Astrocyte (in vitro differentiated cells and primary cell): ENCODE measurements around the gene CCDC30. TPM values are rescaled to one million over a fixed set of nuclear protein-coding genes. Genes with fewer than 3 reads are reported as not detected.
A peak's percentile ranks its signal among the peaks of the same experiment; 100 is the strongest.
"Not testable (repeated sequence)": the region's sequence is repeated elsewhere in the genome, so short reads cannot be mapped to it uniquely, and the experiment has no call there.

Source experiments
- DNase-seq: peaks from one replicate; pipeline ENCODE4 v3.0.0-alpha.2; 2010; ENCODE audit warnings: low read depth
- FAIRE-seq: peaks from 2 replicates; lab custom pipeline; 2011; peaks lifted over from hg19 to GRCh38; lab: Jason Lieb, UNC
- H2AFZ ChIP-seq: 2 replicates; pipeline ENCODE4 v1.6.0; 2012; ENCODE audit warnings: low read depth, low read length, inconsistent platforms
- H3K27ac ChIP-seq: 2 replicates; pipeline ENCODE4 v1.5.1; 2011; ENCODE audit warnings: low read depth, low read length, inconsistent platforms
- H3K27me3 ChIP-seq: 2 replicates; pipeline ENCODE4 v1.6.0; 2011; ENCODE audit warnings: low read length, inconsistent platforms; ENCODE audit not compliant: insufficient read depth
- H3K36me3 ChIP-seq: 2 replicates; pipeline ENCODE4 v1.5.1; 2011; ENCODE audit warnings: low read length, inconsistent platforms; ENCODE audit not compliant: insufficient read depth
- H3K4me1 ChIP-seq: 2 replicates; pipeline ENCODE4 v1.5.1; 2011; ENCODE audit warnings: low read length, inconsistent platforms; ENCODE audit not compliant: insufficient read depth
- H3K4me2 ChIP-seq: 2 replicates; pipeline ENCODE4 v1.6.0; 2012; ENCODE audit warnings: low read length, inconsistent platforms
- H3K4me3 ChIP-seq: 2 replicates; pipeline ENCODE4 v1.5.1; 2011; ENCODE audit warnings: low read depth, mild to moderate bottlenecking, low read length, inconsistent platforms; ENCODE audit not compliant: insufficient read depth
- H3K79me2 ChIP-seq: 2 replicates; pipeline ENCODE4 v1.6.0; 2012; ENCODE audit warnings: mild to moderate bottlenecking, low read length, inconsistent platforms; ENCODE audit not compliant: insufficient read depth
- H3K9ac ChIP-seq: 2 replicates; pipeline ENCODE4 v1.6.0; 2012; ENCODE audit warnings: mild to moderate bottlenecking, low read length, inconsistent platforms
- H3K9me3 ChIP-seq: 2 replicates; pipeline ENCODE4 v1.5.1; 2012; ENCODE audit warnings: low read depth, mild to moderate bottlenecking, low read length, inconsistent platforms; ENCODE audit not compliant: insufficient read depth
- H4K20me1 ChIP-seq: 2 replicates; pipeline ENCODE4 v1.6.0; 2012; ENCODE audit warnings: low read length, inconsistent platforms; ENCODE audit not compliant: insufficient read depth
- H3K27ac Mint-ChIP-seq: one replicate; pipeline ENCODE4 v1.8.0; 2021; ENCODE audit warnings: mild to moderate bottlenecking, mixed read lengths; ENCODE audit not compliant: unreplicated experiment
- H3K27me3 Mint-ChIP-seq: one replicate; pipeline ENCODE4 v1.8.0; 2021; ENCODE audit warnings: low read depth, mixed read lengths; ENCODE audit not compliant: unreplicated experiment
- H3K36me3 Mint-ChIP-seq: one replicate; pipeline ENCODE4 v1.8.0; 2021; ENCODE audit warnings: low read depth, mixed read lengths; ENCODE audit not compliant: unreplicated experiment
- H3K4me1 Mint-ChIP-seq: one replicate; pipeline ENCODE4 v1.8.0; 2021; ENCODE audit warnings: low read depth, mixed read lengths; ENCODE audit not compliant: unreplicated experiment
- H3K4me3 Mint-ChIP-seq: one replicate; pipeline ENCODE4 v1.8.0; 2021; ENCODE audit warnings: mild to moderate bottlenecking, moderate library complexity, mixed read lengths; ENCODE audit not compliant: unreplicated experiment
- H3K9me3 Mint-ChIP-seq: one replicate; pipeline ENCODE4 v1.8.0; 2021; ENCODE audit warnings: mild to moderate bottlenecking, mixed read lengths; ENCODE audit not compliant: unreplicated experiment
- CTCF ChIP-seq: IDR thresholded peaks from 2 replicates; pipeline ENCODE4 v1.5.1; 2011; ENCODE audit warnings: low read depth, mild to moderate bottlenecking, inconsistent platforms, low read length, moderate library complexity; ENCODE audit not compliant: insufficient read depth
- EZH2 ChIP-seq: IDR thresholded peaks from 2 replicates; pipeline ENCODE4 v1.6.1; 2012; ENCODE audit warnings: mild to moderate bottlenecking, low read length, inconsistent platforms; ENCODE audit not compliant: insufficient read depth
- total RNA-seq: library from RNA; stranded (reverse); gene quantifications from 2 replicates; pipeline ENCODE4 v1.2.1, GENCODE V29; 2021

Gene CCDC30
- total RNA-seq, 1 donor from 2014 or later: 2.5 TPM

GRCh38 chr1:42681741-42682483 is 218.8 kb downstream of the CCDC30 start, which contains the start of gene YBX1:
Gene YBX1, plus strand, starts transcription at chr1:42682418. Its CDS starts 148 bp downstream, at chr1:42682566.
- Histone ChIP-seq H3K4me3 (peak within 1 kb of the TSS; percentile 90), H3K79me2 (peaks cover 56% of the 10 kb centered on the region)
- peak; percentile 98 for DNase-seq

GRCh38 chr1:42682484-42682738 is 219.3 kb downstream of the CCDC30 start:
- peak overlapping the region; percentile 86 for H3K4me2 ChIP-seq
- peaks cover 26% of the 10 kb centered on the region for H3K4me1 Mint-ChIP-seq
- not testable (repeated sequence) for H3K36me3 Mint-ChIP-seq, H3K36me3 ChIP-seq, FAIRE-seq, H3K9me3 ChIP-seq, H3K27me3 ChIP-seq, H3K9me3 Mint-ChIP-seq, H2AFZ ChIP-seq, DNase-seq, H3K27me3 Mint-ChIP-seq
- H3K27ac Mint-ChIP-seq: peak overlapping the region; percentile 93
- H3K4me3 ChIP-seq: peak overlapping the region; percentile 90
- H3K9ac ChIP-seq: peak overlapping the region; percentile 92
- H4K20me1 ChIP-seq: peaks cover 44% of the 10 kb centered on the region
- H3K27ac ChIP-seq: peak overlapping the region; percentile 66
- peaks cover 61% of the 10 kb centered on the region for H3K79me2 ChIP-seq
- H3K4me1 ChIP-seq: peaks cover 21% of the 10 kb centered on the region
- H3K4me3 Mint-ChIP-seq: peak overlapping the region; percentile 92

More at GRCh38 chr1:42681741-42682483, 218.8 kb downstream of the CCDC30 start, which contains the start of gene YBX1:
- no peak for TF ChIP-seq EZH2
- no peak for TF ChIP-seq CTCF
- no peaks in the 10 kb centered on the region for H3K9me3 Mint-ChIP-seq
- peaks cover 25% of the 10 kb centered on the region for H3K4me1 Mint-ChIP-seq
- Histone ChIP-seq H2AFZ (peak within 1 kb of the TSS; percentile 74), H3K9ac (peak within 1 kb of the TSS; percentile 92), H3K27ac (peak within 1 kb of the TSS; percentile 77), H3K36me3 (peaks cover 9% of the 10 kb centered on the region), H3K27me3 (no peaks in the 10 kb centered on the region), H3K4me1 (peaks cover 21% of the 10 kb centered on the region), H3K9me3 (no peaks in the 10 kb centered on the region), H3K4me2 (peak within 1 kb of the TSS; percentile 93), H4K20me1 (peaks cover 39% of the 10 kb centered on the region)
- peak within 1 kb of the TSS; percentile 94 for H3K4me3 Mint-ChIP-seq
- FAIRE-seq: no peak
- H3K27ac Mint-ChIP-seq: peak within 1 kb of the TSS; percentile 93
- H3K27me3 Mint-ChIP-seq: no peaks in the 10 kb centered on the region
- H3K36me3 Mint-ChIP-seq: peaks cover 6% of the 10 kb centered on the region

- peaks cover 50% of the 10 kb centered on the region for H4K20me1 ChIP-seq
- H3K4me2 ChIP-seq: peak overlapping the region; percentile 86
- H3K4me1 ChIP-seq: peaks cover 21% of the 10 kb centered on the region
- peak overlapping the region; percentile 90 for H3K4me3 ChIP-seq
- peak overlapping the region; percentile 86 for H3K27ac Mint-ChIP-seq
- peak overlapping the region; percentile 94 for H3K4me3 Mint-ChIP-seq
- no peaks in the 10 kb centered on the region for H3K9me3 ChIP-seq
- no peaks in the 10 kb centered on the region for H3K27me3 Mint-ChIP-seq
- peaks cover 29% of the 10 kb centered on the region for H3K4me1 Mint-ChIP-seq
- peaks cover 9% of the 10 kb centered on the region for H3K36me3 Mint-ChIP-seq
- TF ChIP-seq CTCF: no peak
- TF ChIP-seq EZH2: no peak
- peaks cover 14% of the 10 kb centered on the region for H3K36me3 ChIP-seq
- H3K79me2 ChIP-seq: peaks cover 66% of the 10 kb centered on the region
- no peaks in the 10 kb centered on the region for H3K27me3 ChIP-seq
- peak overlapping the region; percentile 66 for H3K27ac ChIP-seq
- DNase-seq: peak; percentile 49
- no peaks in the 10 kb centered on the region for H3K9me3 Mint-ChIP-seq
- H2AFZ ChIP-seq: no peak overlapping the region
- H3K9ac ChIP-seq: peak overlapping the region; percentile 92
- no peak for FAIRE-seq
These were observed 219.8 kb downstream of the CCDC30 start for GRCh38 chr1:42682739-42683531.
